M059J (cell line): ENCODE results near the gene EIF3K. TPM values are rescaled to one million over a fixed set of nuclear protein-coding genes. Genes with fewer than 3 reads are reported as not detected.
A peak's percentile ranks its signal among the peaks of the same experiment; 100 is the strongest.

Experiments
- DNase-seq: peaks from one replicate; pipeline ENCODE4 v3.0.0-alpha.2; 2012; ENCODE audit warnings: low read depth
- total RNA-seq: library from RNA; depleted of rRNA; stranded (reverse); fragments of >200 nt; shearing (Covaris generic); gene quantifications from 2 replicates; pipeline ENCODE4 v1.2.3, GENCODE V29; 2014; rRNA removed

The EIF3K gene
- total RNA-seq, 1 experiment from 2014 or later: 615 TPM

DNA sequence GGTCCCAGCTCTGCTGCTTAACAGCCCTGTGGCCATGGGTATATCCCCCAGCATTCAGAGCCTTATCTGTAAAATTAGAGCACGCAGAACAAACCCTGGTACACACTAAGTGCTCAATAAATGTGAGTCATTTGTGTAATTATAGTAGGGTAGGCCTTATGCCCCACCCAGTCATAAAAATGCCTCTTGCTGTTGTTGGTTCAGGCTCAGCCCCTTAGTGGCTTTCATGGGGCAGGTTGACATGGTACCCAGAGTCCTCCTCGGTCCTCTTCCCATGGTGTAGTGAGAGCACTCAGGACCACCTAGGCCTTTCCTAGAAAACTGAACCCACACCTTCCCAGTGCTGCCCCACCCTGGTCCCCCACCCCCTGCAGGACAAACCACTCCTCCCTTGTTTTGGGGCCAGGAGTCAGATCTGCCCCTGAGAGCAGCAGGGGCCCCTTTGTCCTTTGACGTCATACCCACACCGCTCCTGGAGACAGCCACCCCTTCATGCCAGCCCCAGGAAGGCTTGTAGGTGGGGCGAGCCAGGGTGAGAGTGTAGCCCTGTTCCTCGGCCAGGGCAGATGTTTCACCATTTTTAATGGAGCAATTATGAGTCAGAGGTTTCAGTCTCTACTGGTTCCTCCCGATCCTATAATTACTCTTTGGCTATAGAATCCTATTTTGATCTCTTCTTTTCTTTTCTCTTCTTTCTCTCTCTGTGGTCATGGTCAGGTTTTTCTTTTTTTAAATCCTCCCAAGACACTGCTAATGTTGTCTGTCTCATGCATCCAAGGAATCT is 65.3 kb downstream of the EIF3K start:
- DNase-seq: peak; percentile 98

DNA sequence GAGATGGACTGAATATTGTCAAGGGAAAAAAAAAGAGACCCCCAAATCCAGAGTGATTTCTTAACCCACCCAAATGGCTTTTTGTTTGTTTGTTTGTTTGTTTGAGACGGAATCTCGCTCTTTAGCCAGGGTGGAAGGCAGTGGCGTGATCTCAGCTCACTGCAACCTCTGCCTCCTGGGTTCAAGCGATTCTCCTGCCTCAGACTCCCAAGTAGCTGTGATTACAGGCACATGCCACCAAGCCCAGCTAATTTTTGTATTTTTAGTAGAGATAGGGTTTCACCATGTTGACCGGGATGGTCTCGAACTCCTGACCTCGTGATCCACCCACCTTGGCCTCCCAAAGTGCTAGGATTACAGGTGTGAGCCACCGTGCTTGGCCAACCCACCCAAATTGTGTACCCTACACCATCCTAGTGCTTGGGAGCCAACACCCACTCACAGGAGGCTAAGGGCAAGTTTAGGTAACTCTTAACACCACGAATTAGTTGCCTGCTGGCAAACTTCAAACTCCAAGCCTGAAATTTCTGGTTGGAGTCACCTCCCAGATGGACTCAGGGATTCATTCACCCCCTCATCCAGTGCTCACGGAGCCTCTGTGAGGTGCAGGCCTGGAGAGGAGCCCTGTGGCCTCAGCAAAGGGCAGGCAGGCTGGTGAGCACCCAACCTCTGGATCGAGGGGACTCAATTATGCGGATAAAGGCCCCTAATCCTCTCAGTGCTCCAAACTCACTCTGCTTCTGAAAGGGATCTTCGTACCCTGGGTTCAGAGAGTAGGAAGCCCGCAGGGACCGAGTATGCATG is 66.1 kb downstream of the EIF3K start:
- DNase-seq: no peak

DNA sequence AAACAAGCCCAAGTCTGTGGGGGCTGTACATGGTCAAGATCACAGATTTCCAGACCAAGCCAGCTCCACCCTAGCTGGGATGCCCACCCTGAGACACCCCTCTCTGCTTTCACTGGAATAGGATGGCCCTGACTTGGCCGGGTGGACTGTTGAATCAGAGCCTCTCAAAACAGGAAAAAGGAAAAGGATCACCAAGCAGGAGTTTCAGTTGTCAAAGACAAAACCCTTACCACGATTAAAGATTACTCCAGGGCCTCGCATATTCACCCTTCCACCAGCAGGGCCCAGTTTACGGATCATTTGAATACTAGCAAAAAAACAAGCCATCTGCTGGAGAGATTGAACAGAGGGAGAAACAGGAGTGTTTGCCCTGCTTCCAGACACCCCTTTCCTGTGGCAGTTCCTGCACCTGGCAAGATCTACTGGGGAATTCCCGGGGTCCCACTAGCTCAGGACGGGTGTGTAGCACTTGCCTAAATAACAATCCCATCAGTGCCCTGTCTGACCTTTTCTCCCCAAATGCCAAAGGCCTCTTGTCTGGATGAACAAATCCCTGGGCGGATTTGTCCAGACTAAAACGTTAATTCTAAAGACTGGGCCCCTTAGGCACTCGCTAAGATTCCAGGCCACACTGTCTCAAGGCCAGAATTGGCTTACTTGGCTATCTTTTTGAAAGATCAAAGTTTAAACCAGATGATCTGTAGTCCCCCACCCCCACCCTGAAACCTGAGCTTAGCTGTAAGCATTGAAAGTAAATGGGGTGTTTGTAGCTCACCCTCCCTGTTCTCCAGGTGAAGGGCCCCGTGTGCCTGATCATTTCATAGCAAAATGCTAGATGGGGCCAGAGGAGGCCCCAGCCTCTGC is 66.9 kb downstream of the EIF3K start:
- peak; percentile 81 for DNase-seq

DNA sequence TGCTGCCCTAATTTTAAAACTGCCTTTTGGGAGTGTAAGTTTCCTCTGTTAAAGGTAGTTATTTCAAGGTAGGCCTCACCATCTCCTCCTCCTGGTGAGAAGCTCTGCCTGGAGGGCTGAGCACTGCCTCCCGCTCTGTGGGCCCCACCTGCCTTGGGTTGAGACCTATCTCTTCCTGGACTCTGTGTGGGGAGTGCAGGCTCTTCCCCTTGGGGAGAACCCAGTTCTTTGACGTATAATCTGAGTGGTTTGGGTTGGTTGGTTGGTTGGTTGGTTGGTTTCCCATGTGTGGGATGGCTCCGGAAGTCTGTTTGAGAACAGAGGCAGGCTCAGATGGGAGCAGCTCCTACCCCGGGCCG is 67.5 kb downstream of the EIF3K start:
- no peak for DNase-seq

Other genes with a start within 250 kb of the EIF3K start
- 342 and 489 TPM in 2 replicates for gene PSMD8, start 244.6 kb upstream of the EIF3K start, total RNA-seq
- gene GGN, start 231.2 kb upstream of the EIF3K start, total RNA-seq: 0.64 TPM in 1 of 2 replicates, not detected in the other
- 1.7 and 3.5 TPM in 2 replicates for gene SPRED3, start 230.5 kb upstream of the EIF3K start, total RNA-seq
- 7.6 and 10.5 TPM in 2 replicates for gene FAM98C, start 216.1 kb upstream of the EIF3K start, total RNA-seq
- gene RASGRP4, start 193.0 kb upstream of the EIF3K start, total RNA-seq: not detected in 2 replicates
- not detected in 2 replicates for gene RYR1, start 185.5 kb upstream of the EIF3K start, total RNA-seq
- 0.22 TPM in 1 of 2 replicates, not detected in the other for gene MAP4K1, start 1.2 kb upstream of the EIF3K start, total RNA-seq
- 271 and 536 TPM in 2 replicates for gene ACTN4, start 28.5 kb downstream of the EIF3K start, total RNA-seq
- gene CAPN12, start 125.3 kb downstream of the EIF3K start, total RNA-seq: 1.0 TPM in 2 replicates
- gene LGALS7, start 154.3 kb downstream of the EIF3K start, total RNA-seq: not detected in 2 replicates
- gene LGALS7B, start 170.0 kb downstream of the EIF3K start, total RNA-seq: not detected in 2 replicates
- not detected in 2 replicates for gene LGALS4, start 193.8 kb downstream of the EIF3K start, total RNA-seq
- 31.9 and 33.0 TPM in 2 replicates for gene ECH1, start 212.6 kb downstream of the EIF3K start, total RNA-seq
- 208 and 271 TPM in 2 replicates for gene HNRNPL, start 230.8 kb downstream of the EIF3K start, total RNA-seq